Endothelial cell of hepatic sinusoid (primary cell): Measurements from ENCODE around the gene VCY.
"Not testable (repeated sequence)": the region's sequence is repeated elsewhere in the genome, so short reads cannot be mapped to it uniquely, and the experiment has no call there.

Experiments used
- in situ Hi-C: cut with HindIII; loops from 2 replicates; pipeline ENCODE4 v1.10.0; 2017; ENCODE audit warnings: low sequenced_read_pairs

Gene VCY

GRCh38 chrY:13986373-13986772, at the start of gene VCY:
Gene VCY (minus strand): TSS chrY:13986473. CDS start chrY:13986440, 33 bp downstream.
- in situ Hi-C loops: not testable (repeated sequence)

- in situ Hi-C loops: not testable (repeated sequence)
Measured at GRCh38 chrY:14030395-14030794, 44.1 kb upstream of the VCY start.

GRCh38 chrY:14011916-14012315, 25.6 kb upstream of the VCY start:
- in situ Hi-C loops: not testable (repeated sequence)

GRCh38 chrY:13942406-13942805, 43.9 kb downstream of the VCY start:
- in situ Hi-C loops: not testable (repeated sequence)
